Panc1 (cell line): ENCODE measurements around the gene MYO18B. TPM values are rescaled to one million over a fixed set of nuclear protein-coding genes. Genes with fewer than 3 reads are reported as not detected.

ENCODE experiments used
- ATAC-seq: fragments of 200-7000 bp; cut with Tn5 transposase; 2 replicates; pipeline ENCODE4 v1.9.1; 2020; ENCODE audit warnings: mild to moderate bottlenecking, moderate library complexity
- BruUV-seq: library from RNA; stranded (reverse); fragments of 400-500 nt; replicated peaks from 2 replicates; lab custom pipeline; 2021; lab: Mats Ljungman, UMichigan
- CTCF ChIA-PET: fragments of 300-600 bp; sonication (Branson Sonifier 250); formaldehyde crosslinking; loops from one replicate; lab custom pipeline; 2022; ENCODE audit warnings: antibody characterized with exemption; lab: Charles Lee
- POLR2A ChIA-PET: fragments of 300-600 bp; sonication (Branson Sonifier 250); formaldehyde crosslinking; loops from one replicate; lab custom pipeline; 2022; ENCODE audit warnings: antibody characterized with exemption; lab: Charles Lee
- DNase-seq: peaks from one replicate; pipeline ENCODE4 v3.0.0-alpha.2; 2010; ENCODE audit warnings: low read depth, low spot score
- H3K27ac ChIP-seq: 2 replicates; pipeline ENCODE4 v1.5.1; 2011; ENCODE audit warnings: mild to moderate bottlenecking, low read length, inconsistent platforms
- H3K27me3 ChIP-seq: fragments of 200-500 bp; sonication (Bioruptor generic); 2 replicates; pipeline ENCODE4 v1.6.0; 2014; ENCODE audit warnings: low read length, inconsistent platforms; ENCODE audit not compliant: control insufficient read depth, insufficient read depth
- H3K36me3 ChIP-seq: fragments of 200-500 bp; sonication (Bioruptor generic); 2 replicates; pipeline ENCODE4 v1.5.1; 2014; ENCODE audit warnings: inconsistent platforms, mild to moderate bottlenecking, low read length, moderate library complexity; ENCODE audit not compliant: control insufficient read depth, insufficient read depth
- H3K4me1 ChIP-seq: 2 replicates; pipeline ENCODE4 v1.5.1; 2011; ENCODE audit warnings: inconsistent platforms, mild to moderate bottlenecking, low read length, moderate library complexity; ENCODE audit not compliant: control insufficient read depth, insufficient read depth
- H3K4me3 ChIP-seq, 2 experiments: 2 replicates each; pipeline ENCODE4 v1.5.1; 2011 to 2012; ENCODE audit warnings: low read depth in 2 of 2, low read length in 2 of 2, mild to moderate bottlenecking in 2 of 2, inconsistent platforms in 1 of 2, moderate library complexity in 1 of 2
- H3K9me3 ChIP-seq: fragments of 200-500 bp; sonication (Bioruptor generic); 2 replicates; pipeline ENCODE4 v1.5.1; 2014; ENCODE audit warnings: low read depth, mild to moderate bottlenecking, inconsistent platforms, low read length, moderate library complexity; ENCODE audit not compliant: control insufficient read depth, insufficient read depth
- CTCF ChIP-seq: fragments of 450-650 bp; IDR thresholded peaks from 2 replicates; pipeline ENCODE4 v1.5.1; 2017; ENCODE audit warnings: mild to moderate bottlenecking
- POLR2AphosphoS5 ChIP-seq: IDR thresholded peaks from 2 replicates; pipeline ENCODE4 v1.6.1; 2012; ENCODE audit warnings: mild to moderate bottlenecking, low read depth, low read length, moderate library complexity
- REST ChIP-seq, 2 experiments: IDR thresholded peaks; 2 replicates each; pipeline ENCODE4 v1.6.1; 2011 to 2012; ENCODE audit warnings: low read depth in 2 of 2, control low read depth in 1 of 2, low read length in 1 of 2, mild to moderate bottlenecking in 1 of 2, moderate library complexity in 1 of 2; ENCODE audit not compliant: insufficient read depth in 1 of 2
- SIN3A ChIP-seq: IDR thresholded peaks from 2 replicates; pipeline ENCODE4 v1.6.1; 2012; ENCODE audit warnings: low read depth, mild to moderate bottlenecking, low read length, moderate library complexity, borderline replicate concordance; ENCODE audit not compliant: insufficient read depth
- TCF7L2 ChIP-seq: IDR thresholded peaks from 2 replicates; pipeline ENCODE4 v1.6.1; 2011; ENCODE audit warnings: mild to moderate bottlenecking, low read depth, low read length, inconsistent platforms
- in situ Hi-C: cut with HindIII; loops from 2 replicates; pipeline ENCODE4 v1.10.0; 2016; ENCODE audit warnings: low sequenced_read_pairs, low pct_unique_long_range_greater_than_20kb
- intact Hi-C: fragments of 100-400 bp; cut with micrococcal nuclease; formaldehyde crosslinking; loops from one replicate; pipeline ENCODE4 v1.10.0; 2022; ENCODE audit not compliant: unreplicated experiment
- total RNA-seq: library from RNA; stranded (reverse); gene quantifications from one replicate; pipeline ENCODE4 v1.2.1, GENCODE V29; 2021; ENCODE audit not compliant: unreplicated experiment

The MYO18B gene
- total RNA-seq, 1 experiment from 2014 or later: not detected

DNA sequence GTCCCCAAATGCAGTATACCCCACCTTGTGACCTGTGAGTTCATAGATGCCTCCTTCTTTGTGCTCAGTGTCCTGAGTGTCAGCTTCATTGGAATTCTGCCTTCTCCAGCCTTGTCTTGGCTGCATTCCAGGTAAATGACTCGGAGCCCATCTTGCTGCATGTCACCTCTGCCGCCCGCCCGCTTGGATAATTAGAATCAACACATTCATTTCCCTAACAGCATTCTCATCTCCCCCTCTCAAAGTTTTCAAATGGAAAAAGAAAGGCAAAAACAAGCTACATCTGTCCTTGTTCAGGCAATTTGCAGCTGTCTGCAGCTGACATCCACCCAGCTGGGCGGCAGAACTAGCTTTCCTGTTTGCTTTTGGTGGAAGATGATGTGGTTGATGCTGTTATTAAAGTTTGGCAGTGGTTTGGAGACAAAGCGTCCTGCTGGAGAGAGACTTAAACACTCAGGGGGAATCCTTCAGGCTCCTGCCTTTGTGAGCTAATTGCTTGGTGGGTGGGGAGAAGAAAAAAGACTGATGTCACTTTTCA is 228.5 kb downstream of the MYO18B start:
- Histone ChIP-seq H3K27me3 (peaks cover 2% of the 10 kb centered on the region), H3K4me3 (no peak overlapping the region), H3K9me3 (no peaks in the 10 kb centered on the region), H3K36me3 (no peaks in the 10 kb centered on the region), H3K27ac (no peak overlapping the region), H3K4me1 (no peaks in the 10 kb centered on the region)
- no peak for ATAC-seq
- intact Hi-C loops (no loop called here), in situ Hi-C loops (no loop called here)
- no TSS peak for BruUV-seq
- POLR2A ChIA-PET: no interaction called here
- TF ChIP-seq POLR2AphosphoS5 (no peak), REST (IDR thresholded peaks at IDR 0.05; ENCODE audit: insufficient read depth in 1 of 2, low read depth in 2 of 2, low read length in 1 of 2) (no peak), SIN3A (no peak), CTCF (no peak), TCF7L2 (no peak)
- CTCF ChIA-PET: no interaction called here
- DNase-seq: no peak

DNA sequence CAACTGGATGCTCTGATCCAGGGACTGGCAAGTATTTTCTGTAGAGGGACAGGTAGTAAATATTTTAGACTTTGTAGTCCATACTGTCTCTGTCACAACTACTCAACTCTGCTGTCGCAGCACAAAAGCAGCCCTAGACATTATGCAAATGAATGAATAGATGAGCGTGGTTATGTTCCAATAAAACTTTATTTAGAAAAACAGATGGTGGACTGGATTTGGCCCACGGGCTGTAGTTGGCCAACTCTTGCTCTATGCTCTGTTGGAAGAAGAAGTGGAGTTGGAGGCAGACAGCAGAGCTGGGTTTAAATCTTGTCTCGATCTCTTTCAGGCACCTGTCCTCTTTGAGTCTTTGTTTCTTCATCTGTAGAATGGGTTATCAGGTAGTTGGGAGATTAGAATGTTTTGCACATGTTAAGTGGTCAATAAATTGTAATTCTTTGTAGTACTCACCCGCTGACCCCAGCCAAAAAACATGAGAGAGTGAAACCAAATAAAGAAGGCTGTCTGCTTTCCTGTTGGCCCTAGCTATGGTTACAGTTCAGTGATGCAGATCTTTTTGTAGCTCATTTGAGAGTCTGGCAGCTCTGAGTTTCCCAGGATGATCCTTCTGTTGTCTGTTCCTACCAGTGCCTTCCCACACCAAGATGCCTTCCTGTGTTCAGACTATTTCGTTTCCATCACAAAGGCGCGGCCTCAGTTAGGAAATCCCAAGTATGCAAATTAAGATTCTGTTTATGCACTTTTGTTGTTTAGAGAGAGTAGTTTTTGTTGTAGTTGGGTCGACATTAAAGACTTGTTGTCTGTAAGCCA is 229.2 kb downstream of the MYO18B start:
- TF ChIP-seq REST (IDR thresholded peaks at IDR 0.05; ENCODE audit: insufficient read depth in 1 of 2, low read depth in 2 of 2, low read length in 1 of 2) (no peak), CTCF (no peak), TCF7L2 (no peak), POLR2AphosphoS5 (no peak), SIN3A (no peak)

More for the DNA sequence above, 229.2 kb downstream of the MYO18B start:
- ChIA-PET CTCF (no interaction called here), POLR2A (no interaction called here)
- no TSS peak for BruUV-seq
- Histone ChIP-seq H3K36me3 (no peaks in the 10 kb centered on the region), H3K27ac (no peak overlapping the region), H3K9me3 (no peaks in the 10 kb centered on the region), H3K4me1 (no peaks in the 10 kb centered on the region), H3K4me3 (no peak overlapping the region), H3K27me3 (no peaks in the 10 kb centered on the region; the same call in none of the 2 replicates)
- in situ Hi-C loops: no loop called here
- no peak for ATAC-seq
- intact Hi-C loops: no loop called here
- DNase-seq: no peak
